ENCODE results near the gene HOXA5.
A peak's percentile ranks its signal among the peaks of the same experiment; 100 is the strongest.

Gene HOXA5

DNA sequence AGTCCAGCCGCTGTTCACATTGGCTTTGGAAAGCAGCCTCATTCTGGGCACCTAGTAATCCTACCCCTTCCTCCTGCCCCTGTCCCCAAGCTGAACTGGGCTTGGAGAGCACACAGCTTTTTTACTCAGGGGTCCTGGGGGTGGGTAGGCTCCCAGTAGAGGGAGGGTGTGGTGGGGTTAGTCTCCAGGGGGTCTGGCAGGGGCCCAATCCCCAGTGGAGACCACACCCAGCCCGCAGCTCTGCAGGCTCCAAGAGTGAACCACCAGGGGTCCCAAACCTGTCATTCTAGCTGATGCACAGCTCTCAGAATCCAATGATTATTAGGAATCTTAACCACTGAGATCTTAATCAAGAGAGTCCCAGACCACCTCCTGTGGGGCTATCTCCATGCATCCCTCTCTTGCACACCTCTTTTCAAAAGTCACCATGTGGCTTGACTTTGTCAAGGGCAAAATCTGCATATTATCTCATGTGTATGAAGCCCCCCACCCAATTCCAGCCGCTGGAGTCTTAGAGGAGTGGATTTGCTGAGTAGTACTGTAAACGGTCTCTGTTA, 38.9 kb upstream of the HOXA5 start:
- no peak for DNase-seq

DNA sequence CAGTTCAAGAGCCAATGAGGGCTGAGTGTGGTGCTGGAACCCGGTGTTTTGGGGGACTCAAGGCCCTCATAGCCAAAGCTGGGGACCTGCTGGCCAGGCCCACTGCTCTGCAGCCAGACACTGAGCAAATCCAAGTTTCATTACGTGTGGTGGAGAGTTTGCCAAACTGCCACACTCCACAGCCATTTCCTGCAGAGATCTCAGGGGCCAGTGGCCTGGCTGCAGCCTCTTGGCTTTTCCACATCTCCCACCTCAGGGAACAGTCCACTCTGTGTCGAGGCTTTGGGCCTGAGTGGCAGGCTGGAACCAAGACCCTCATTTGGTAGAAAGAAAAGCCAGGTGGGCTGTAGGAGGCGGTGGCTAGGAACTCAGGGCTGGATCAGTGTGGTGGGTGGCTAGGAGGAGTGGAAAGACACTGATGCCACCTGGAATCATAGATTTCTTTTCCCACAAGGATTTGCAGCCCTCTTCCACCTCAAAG, 38.4 kb upstream of the HOXA5 start:
- DNase-seq = no peak

DNA sequence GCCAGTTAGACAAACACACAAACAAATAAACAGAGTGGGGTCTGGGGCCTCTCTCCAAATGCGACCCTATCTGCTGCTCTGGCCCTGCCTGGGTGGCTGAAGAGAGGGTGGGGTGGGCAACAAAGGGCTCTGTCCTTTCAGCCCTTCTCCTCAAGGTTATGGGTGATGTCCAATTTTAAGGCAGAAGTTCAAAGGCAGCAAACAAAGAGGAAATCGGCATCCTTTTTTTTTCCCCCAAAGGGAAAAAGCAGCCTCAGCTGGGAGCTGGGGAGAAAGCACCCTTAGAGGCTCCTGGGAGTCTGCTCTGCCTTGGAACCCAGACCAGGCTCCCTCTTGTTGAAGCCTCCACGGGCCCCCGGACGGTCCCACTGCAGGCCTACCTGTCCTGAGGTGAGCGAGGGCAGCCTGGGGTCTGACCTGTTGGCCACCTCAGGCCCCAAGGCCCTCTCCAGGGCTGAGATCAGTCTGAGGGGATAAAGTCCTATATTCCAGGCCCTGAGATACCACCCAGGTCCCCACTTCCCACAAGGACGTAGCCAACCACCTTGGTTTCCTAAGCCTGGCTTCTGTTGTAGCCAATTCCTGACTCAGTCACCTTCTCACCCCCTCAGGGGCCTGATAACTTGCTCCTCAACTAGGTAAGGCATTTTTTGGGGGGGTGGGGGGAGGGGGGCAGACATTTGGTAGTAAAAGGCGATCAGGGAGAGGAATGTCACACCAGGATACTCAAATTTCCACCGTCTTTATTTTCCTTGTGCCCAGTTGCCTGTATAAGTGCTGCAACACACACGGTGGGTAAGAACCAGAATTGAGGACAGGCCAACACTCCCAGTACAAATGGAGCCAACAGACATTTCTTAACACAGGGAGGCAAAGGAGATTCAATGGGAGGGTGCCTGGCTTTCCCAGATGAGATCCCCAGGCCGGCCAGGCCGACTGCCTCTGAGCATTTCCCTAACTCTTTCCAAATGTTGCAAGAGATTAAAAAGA, 37.2 kb upstream of the HOXA5 start:
- DNase-seq = no peak

DNA sequence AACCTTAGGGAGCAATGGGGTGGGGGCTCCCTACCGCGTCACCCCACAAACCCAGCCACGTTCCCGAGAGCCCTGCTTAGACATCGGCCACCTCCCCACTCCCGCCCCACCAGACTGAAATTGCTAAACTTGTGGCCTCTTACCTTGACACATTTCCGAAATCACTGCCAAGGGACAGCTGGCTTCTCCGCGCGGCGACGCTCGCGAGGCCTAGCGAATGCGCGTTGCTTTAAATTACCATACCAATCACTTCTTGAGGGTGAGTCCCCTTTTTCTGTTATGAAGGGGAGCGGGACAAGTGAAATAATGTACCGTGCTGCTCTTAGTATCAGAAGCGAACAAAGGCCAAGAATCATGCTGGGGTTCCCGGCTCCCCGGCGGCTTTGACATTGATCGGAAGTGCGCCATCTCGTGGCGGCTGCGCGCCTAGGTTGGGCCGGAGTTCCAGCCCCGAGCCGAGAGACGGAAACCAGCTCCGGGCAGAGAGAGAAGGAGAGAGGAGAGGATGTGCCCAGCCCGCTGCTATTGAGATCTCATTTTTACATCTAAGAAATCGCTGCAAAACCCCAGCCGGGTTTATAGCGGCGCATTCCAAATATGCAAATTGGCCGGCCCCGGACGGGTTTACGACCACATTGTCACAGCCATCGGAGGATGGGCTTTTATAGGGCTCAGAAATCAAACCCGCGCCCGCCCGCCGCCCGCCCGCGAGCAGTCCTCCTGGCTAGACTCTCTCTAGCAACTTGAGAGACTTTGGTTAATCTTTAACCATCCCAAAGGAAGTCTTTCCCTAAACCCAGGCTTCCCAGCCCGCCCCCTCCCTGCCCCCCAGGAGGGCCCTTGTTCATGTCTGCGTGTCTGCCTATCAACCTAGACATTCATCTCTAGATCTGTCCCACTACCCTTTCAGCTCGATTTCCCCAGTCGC, 36.3 kb upstream of the HOXA5 start:
- DNase-seq = peak; percentile 61

DNA sequence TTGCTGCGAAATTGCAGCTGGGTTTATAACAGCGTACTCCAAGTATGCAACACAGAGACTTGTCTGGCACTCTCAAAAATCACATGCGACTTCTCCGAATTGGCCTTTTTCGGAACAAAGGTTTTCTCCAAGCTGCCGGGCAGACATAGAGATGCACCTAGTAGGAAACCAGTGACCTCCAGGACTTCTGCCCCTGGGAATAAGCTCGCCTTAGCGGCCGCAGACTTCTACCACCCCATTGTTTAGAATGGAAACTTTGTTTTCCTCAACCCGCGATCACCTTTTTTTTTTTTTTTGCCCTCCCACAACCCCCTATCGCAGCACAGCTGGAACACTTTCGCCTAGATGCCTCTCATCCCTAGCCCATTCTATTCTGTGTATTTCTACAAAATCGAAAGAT, 35.5 kb upstream of the HOXA5 start:
- no peak for DNase-seq

DNA sequence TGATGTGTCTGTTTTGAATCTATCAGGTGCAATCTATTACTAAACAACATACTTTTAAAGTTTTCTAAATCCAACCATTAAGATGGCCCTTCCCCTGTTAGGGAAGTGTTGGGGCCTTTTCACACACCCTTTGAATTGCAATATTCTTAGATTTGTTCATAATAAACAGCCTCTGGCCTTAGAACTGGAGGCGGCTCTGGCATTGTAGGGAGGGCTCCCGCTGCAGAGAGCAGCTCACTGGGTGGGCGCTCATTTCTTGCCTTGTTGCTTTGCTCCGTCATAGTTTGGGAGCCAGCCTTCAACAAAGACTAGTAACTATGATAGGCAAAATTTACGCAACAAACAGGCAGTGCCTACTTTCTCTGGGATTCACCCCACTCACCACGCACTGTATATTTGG, 34.9 kb upstream of the HOXA5 start:
- no peak for DNase-seq

DNA sequence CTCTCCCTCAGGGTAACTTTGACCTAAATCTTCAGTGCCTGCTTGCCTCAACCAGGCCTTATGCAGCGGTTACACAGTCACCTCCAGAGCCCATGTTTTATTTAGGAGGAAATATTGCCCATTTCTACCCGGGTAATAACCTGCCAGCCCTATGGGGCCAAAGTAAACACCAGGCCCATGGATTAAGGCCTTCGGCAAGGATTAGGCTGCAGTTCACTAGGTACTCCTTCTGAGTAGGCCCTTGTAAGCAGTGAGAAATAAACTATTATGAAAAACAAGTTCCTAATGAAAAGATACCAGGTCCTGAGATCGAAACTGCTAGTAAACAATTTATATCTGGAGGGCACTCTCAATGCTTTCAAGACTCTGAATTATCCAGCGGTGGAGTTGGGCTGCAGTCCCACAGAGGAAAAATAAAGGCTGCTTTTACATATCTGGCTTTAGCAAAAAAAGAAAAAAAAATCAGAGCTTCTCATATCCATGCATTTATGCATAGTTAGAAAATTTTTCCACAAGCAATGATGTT, 34.4 kb upstream of the HOXA5 start:
- DNase-seq = no peak

DNA sequence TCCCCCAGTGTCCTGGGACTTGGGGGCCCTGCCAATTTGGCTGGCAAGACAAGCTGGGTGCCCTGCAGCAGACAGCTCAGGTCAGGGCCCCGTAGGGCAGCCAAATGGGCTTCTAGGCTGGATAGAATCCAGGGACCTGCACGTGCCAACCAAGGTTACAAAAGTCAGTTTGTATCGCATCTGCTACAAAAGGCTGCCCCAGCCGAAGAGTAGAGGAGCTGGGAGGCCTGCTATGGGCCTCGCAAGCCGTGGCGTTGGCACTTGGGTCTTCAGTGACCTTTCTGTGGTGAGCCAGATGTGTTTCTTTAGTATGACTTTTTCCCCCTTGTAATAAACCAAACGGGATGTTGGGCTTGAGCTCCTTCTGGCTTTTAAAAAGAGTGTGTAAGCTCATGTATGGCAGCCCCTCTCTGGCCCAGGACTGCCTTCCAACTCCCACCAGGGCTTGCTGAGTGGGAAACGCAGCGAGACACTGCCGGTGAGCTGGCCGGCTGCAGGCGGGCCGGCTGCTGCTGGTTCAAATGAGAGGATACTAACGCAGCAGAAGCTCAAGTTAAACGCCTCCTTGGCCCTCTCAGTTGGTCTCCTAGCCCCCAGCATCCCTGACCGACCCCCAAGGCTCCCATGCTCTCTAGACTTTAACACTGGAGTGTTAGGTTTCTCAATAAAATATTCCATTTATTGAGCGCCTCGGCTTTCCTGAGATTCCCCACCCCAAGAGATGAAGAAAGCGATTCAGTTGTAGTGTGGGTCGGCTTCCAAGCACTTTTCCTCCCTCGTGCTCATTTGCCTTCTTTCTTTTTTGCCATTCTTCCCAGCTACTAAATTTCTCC, 33.7 kb upstream of the HOXA5 start:
- no peak for DNase-seq

DNA sequence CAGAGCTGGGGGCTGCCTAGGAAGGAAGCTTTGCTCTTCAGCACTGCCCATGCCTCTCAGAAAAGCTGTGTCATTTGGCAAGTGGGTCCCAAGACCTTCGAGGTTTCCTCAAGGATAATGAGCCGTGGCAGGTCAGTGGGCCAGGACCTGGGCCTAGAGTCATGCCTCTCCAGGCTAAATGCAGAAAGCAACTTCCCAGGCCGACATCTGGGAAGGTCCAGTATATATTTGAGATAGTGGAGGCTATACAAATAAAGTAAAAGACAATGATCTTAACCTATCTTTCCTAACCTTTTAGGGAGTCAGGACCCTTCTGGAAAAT, 33.0 kb upstream of the HOXA5 start:
- DNase-seq = no peak

DNA sequence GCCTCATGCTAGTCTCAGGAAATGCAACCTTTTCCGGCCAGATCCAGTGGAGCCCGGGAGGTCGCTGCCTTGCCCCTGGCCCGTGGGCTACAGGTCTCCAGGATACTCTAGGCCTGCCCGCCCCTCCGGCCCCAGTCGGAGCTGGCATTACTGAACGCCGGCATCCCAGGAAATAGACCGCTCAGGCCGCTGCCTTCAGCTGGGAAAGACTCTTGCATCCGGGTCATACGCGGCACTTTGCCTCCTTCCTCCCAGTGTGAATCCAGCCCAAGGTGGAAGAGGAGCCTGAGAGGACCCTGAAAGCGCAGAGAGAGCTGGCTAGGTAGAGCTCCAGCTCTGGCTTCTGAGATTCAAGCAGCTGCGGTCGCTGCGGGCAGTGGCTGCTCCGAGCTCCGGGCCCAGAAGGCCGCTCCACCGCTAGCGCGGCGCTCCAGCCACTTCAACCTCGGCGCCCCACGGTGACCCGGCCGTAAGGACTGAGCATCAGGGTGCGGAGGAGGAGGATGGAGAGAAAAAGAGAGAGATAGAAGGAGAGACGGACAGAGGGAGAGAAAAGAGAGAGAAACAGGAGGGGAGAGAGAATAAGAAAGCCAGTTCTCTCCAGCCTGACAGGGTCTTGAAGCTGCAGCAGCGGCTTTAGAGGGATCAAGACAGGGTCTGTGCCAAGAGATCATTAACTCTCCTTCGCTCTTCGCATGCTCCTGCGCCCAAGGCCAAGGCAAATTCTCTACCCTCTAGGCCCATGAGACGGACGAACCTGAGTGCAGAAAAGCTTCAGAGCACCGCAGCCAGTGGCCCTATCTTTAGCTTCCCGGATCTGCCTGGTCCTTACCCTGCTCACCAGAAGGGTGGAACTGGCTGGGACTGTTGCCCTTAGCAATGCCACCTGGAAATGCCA, 32.4 kb upstream of the HOXA5 start:
- no peak for DNase-seq

DNA sequence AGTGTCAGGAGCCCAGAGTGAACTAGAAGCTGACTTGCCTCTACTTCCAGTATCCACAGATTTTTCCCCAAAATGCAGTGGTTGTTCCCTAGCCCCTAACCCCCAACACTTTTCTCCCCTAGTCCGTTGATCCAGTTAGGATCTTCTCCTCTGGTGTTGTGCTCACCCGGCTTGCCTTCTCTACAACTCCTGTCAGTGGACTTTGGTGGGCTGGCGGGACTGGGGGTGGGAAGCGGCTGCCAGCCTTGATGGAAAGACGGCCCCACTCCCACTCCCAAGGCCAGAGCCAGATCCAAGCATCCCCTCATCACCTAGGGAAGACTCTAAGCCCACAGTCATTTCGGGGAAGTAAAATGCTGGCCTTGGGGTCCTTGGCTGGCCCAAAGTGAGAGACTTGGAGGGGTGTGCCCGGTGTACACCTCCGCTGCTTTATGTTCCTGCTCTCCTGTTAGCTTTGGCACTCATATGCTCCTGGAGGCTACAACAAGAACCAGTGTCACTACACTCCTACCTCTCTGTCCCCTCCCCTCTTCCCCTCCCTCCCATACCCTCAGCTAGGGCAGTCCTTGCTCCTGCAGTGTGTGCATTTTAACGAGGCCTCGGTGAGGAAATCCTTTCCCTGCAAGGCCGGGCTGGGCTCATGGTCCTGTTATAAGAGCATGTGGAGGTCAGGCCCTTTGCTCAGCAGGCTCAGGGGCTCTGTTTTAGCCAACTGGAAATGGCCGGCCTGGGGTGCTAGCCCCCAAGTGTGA, 31.6 kb upstream of the HOXA5 start:
- DNase-seq = no peak

DNA sequence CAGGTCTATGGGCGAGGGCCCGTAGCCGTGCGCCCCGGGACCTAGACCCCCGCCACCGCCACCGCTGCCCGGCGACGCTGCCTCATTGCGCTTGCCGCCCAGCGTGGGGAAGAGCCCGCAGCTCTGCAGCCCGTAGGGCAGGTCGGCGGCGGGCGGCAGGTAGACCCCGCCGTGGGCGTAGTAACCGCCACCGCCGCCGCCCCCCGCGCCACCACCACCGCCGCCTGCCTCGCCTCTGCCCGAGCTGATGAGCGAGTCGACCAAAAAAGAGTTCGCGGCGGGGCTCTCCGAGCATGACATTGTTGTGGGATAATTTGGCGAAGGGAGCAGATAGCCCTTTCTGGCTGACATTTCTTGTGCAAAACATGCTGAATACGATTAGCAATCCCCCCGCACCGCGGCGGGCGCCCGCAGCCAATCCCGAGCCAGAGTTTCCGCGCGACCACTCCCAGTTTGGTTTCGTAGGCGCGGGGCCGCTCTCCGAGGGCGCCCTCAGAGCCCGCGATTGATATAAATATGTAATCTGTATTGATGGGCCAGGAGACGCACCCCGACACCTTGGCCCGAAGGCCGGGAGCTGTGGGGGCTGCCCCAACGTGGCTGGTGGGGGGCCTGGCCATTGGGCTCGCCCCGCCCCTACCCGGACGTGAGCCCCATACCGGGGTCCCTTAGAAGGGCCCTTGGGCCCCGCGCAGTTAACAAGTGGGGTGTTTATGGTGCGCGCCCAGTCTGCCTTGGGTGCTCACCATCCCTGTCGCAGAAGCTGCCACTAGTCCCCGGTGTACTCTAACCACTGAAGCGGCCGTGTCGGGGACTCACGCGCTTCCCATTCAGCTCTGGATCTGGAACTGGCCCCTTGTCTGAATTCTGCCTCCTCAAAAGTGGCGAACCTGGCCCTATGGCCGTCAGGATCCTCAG, 30.7 kb upstream of the HOXA5 start, which contains the start of gene HOXA10:
Gene HOXA10 (minus strand): TSS at position 365 of the 918 bp plus-strand sequence. CDS start 14 bp downstream, at position 351.
- no peak for DNase-seq

DNA sequence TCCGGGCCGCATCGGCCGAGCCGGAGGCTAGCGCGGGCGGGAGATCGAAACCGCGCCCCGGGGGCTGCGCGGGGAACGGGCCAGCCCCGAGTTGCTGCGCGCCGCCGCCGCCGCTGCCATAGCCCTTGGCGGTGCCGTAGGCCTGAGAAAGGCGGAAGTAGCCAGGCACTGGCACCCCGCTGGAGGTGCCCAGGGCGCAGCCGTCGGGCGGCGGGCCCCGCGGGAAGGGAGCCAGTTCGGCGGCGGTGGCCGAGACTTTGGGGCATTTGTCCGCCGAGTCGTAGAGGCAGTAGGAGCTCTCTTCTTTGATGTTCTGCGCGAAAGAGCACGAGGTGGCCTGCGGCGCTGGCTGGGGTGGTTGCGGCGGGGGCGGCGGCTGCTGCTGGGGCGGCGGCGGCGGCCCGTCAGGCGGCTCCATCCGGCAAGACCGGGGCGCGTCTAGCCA, 30.1 kb upstream of the HOXA5 start:
- no peak for DNase-seq

DNA sequence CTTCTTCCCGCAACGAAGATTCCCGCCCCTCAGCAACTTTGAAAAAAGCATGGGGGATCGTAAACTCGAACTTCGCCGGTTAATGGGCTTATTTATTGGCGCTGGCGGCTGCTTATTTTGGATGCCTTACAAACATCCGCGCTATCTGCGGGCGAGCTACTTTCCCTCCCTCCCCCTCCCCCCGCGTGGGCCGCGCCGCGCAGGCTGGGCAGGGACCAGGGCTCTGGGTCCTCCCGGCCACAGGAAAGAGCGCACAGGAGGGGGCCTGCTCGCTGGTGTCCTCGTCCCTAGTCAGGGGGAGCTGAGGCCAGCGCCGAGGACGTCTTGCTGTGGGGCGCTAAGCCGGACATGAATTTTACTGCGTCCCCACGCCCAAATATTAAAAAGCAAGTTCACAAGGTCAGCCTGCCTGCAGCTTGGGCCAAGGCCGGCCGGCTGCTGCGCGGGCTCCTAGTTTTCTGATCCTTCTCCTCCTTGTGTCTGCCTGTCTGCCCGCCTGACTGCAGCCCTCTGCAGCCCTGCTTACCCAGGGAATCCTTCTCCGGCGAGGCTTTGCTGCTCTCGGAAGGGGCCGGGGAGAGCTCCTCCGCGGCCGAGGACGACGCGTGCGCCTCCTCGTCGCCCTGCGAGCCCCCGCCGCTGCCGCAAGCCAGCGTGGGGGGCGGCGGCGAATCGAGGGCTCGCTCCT, 29.5 kb upstream of the HOXA5 start:
- DNase-seq = no peak

DNA sequence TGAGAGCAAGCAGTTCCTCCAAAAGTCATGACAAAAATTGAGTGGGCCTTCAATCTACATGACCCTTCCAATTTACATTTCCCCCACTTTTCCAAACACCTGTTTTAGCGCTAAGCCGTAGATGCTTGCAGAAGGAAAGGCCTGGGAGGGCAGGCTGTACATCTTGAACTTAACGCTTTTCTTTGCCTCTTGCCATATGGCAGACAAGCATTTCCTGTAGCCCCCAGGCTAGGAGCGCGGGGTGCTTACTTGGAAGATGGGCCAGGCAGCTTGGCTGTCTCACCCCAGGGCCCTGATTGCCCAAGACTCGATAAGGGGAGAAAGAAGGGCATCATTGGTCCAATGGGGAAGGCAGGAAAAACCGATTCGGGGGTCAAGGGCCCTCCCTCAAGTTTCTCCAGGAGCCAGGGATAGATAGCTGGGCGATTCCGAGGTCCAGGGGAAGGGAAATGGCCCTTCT, 28.9 kb upstream of the HOXA5 start:
- no peak for DNase-seq

DNA sequence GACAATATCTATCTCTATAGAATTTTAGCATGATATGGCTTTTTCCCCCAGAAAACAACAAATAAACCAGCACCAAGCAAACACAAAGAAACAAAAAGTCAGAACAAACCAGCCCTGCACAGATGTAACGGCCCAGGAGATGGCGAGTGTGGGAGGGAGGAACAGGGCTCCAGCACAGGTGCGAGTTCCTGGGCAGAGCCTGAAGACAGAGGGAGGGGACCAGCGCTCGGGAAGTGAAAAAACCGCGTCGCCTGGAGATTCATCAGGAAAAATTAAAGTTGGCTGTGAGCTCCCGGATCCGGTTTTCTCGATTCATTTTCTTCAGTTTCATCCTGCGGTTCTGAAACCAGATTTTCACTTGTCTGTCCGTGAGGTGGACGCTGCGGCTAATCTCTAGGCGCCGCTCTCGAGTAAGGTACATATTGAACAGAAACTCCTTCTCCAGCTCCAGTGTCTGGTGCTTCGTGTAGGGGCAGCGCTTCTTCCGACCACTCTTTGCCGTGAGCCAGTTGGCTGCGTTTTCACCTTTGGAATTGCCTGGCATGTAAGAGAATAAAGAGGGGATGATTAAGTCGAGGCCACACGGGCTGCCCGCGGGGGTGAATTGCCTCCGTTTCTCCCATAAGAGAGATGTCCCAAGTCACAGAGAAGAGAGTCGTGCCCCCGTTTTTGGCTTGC, 28.3 kb upstream of the HOXA5 start:
- DNase-seq = no peak

DNA sequence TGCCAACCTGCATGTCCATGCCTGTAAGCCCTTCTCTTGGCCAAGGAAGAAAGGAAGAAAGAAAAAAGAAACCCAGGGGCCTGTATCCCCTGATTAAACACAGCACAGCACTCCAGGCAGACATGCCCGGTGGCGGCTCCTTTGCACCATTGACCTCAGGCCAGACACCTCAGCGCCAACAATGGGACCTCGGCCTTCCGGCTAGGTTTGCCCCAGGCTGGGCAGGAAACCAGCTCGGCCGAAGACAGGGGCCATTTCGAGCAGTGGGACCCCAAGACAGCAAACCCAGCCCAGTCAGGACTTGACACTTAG, 27.8 kb upstream of the HOXA5 start:
- DNase-seq = no peak
